DMS153 (cell line): Measurements from ENCODE around the gene ACP5.
A peak's percentile ranks its signal among the peaks of the same experiment; 100 is the strongest.

Source experiments
- DNase-seq: peaks from one replicate; lab custom pipeline; 2025; lab: John Stamatoyannopoulos, UW

Gene ACP5

GRCh38 chr19:11547929-11548700 lies 29.3 kb downstream of the ACP5 start:
- DNase-seq = no peak

GRCh38 chr19:11541238-11541637 lies 36.2 kb downstream of the ACP5 start:
- DNase-seq = no peak

DNA sequence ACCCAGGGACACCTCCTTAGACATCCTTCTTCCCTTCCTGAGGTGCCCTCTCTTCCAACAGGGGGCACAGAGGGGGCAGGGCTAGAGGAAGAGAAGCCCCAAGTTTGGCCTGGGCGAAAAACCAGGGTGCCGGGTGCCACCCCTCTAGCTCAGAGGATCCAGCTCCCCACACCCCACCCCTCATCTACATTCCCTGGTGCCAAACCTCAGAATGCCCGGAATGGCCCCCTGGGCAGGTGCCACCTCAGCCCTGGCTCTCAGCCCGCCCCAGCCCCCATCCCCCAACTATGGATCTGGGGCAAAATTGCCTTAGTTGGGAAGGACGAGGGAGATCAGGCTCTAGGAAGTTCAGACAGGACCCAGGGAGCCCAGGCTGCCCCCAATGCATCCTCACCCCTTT lies 36.8 kb downstream of the ACP5 start:
- DNase-seq = no peak

- DNase-seq = no peak
Measured at GRCh38 chr19:11539495-11540365, 37.7 kb downstream of the ACP5 start.

GRCh38 chr19:11538232-11539036 lies 39.0 kb downstream of the ACP5 start, which contains the start of gene CNN1:
TSS of gene CNN1 (plus strand) at chr19:11538851. CDS start at chr19:11538928, 77 bp downstream.
- no peak for DNase-seq

DNA sequence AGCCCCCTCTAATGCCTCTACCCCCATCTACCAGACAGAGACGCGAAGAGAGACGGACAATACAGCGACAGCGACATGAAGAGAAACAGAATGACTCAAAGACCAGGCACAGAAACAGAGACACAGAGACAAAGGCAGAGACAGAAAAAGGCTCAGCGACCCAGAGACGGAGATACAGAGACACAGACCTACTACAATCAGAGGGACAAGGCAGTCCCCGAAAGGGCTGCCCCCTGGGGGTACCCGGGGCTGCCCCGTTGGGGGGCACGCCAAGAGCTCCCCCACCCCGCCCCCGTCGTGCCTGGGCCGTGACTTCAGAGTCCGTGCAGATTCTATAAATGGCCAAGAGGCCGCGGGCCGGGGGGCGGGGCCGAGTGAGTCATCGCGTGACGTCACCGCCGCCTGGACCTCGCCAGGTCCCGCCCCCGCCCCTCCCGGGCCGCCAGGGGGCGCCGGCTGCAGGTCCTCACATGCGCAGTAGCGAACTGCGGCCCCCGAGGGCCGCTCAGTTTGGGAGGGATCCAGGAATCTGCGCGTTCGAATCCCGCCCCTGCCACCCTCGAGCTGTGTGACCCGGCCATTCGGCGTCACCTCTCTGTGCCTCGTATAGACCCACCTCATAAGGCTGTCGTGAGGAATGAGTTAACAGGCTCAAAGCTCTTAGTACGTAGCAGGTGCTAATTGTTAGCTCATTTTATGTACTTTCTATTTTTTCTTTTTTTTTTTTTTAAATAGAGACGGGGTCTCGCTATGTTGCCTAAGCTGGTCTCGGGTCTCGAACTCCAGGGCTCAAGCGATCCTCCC lies 41.5 kb downstream of the ACP5 start:
- peak; percentile 40 for DNase-seq

DNA sequence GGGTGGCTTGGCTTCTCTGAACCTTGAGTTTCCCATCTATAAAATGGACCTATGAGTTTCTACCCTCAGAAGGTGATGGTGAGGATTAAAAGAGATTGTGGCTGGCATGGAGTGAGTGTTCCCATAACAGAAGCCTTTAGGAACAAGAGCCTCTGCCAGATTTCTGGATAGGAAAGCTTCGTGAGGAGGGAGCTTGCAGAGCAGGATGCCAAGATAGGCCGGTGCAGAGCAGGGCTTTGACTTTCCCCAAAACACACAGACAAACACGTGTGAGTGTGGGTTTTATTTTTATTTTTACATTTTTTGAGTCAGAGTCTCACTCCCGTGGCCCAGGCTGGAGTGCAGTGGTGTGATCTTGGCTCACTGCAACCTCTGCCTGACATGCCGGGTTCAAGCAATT lies 42.5 kb downstream of the ACP5 start:
- DNase-seq = no peak

DNA sequence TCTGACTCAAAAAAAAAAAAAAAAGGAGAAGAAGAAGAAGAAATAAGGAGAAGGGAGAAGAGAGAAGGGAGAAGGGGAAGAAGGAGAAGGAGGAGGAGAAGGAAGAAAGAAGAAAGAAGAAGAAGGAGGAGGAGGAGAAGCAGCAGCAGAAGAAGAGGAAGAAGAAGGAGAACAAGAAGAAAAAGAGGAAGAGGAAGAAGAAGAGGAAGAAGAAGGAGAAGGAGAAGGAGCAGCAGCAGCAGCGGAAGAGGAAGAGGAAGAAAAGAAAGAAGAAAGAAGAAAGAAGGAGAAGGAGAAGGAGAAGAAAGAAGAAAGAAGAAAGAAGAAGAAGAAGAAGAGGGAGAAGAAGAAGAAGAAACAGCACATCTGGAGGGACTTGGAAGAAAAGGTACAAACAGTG lies 42.9 kb downstream of the ACP5 start:
- no peak for DNase-seq

DNA sequence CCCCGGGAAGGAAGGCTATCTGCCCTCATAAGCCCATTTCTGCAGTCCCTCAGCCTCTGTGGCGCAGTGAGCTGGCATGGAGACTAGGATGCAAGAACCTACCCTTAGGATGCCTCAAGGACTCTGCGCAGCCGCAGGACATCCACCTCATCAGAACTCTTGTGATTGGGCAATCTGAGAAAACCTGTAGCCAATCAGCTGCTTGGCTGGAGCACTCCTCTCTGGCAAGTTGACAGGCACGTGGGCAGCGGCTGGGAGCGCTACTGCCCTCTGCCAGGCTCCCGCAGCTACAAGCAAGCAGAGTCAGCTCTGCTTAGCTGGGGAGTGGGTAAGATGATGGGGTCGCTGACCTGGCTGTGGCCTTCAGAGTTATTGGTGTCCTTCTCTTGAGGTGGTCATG lies 47.0 kb downstream of the ACP5 start:
- peak; percentile 91 for DNase-seq

- DNase-seq = peak; percentile 95
Measured at GRCh38 chr19:11528551-11529341, 48.7 kb downstream of the ACP5 start, which contains the start of gene ECSIT. TSS of gene ECSIT (minus strand) at chr19:11529134. CDS start at chr19:11519170, 9,964 bp downstream.
